PC-3 (cell line): Measurements from ENCODE around the gene PRKN. TPM values are rescaled to one million over a fixed set of nuclear protein-coding genes. Genes with fewer than 3 reads are reported as not detected.

ENCODE experiments used
- ATAC-seq: fragments of 200-7000 bp; cut with Tn5 transposase; 2 replicates; pipeline ENCODE4 v1.9.1; 2020; ENCODE audit warnings: mild to moderate bottlenecking, moderate library complexity
- BruUV-seq: library from RNA; stranded (reverse); fragments of 400-500 nt; replicated peaks from 2 replicates; lab custom pipeline; 2021; lab: Mats Ljungman, UMichigan
- CTCF ChIA-PET: fragments of 300-600 bp; sonication (Branson Sonifier 250); formaldehyde crosslinking; loops from one replicate; lab custom pipeline; 2022; ENCODE audit warnings: antibody characterized with exemption; lab: Charles Lee
- POLR2A ChIA-PET: fragments of 300-600 bp; sonication (Branson Sonifier 250); formaldehyde crosslinking; loops from one replicate; lab custom pipeline; 2022; ENCODE audit warnings: antibody characterized with exemption; ENCODE audit not compliant: unreplicated experiment; lab: Charles Lee
- DNase-seq: peaks from one replicate; pipeline ENCODE4 v3.0.0-alpha.2; 2015
- H2AFZ ChIP-seq: fragments of 300-600 bp; sonication (generic); 2 replicates; pipeline ENCODE4 v1.6.0; 2016; ENCODE audit warnings: antibody characterized with exemption, low read length
- H3F3A ChIP-seq: fragments of 300-600 bp; sonication (generic); one replicate; pipeline ENCODE4 v1.6.0; 2017; ENCODE audit warnings: antibody characterized with exemption, low read length, control low read depth, mild to moderate bottlenecking; ENCODE audit not compliant: unreplicated experiment
- H3K27ac ChIP-seq: fragments of 300-600 bp; sonication (generic); 2 replicates; pipeline ENCODE4 v1.5.1; 2016; ENCODE audit warnings: mild to moderate bottlenecking, low read length
- H3K27me3 ChIP-seq: fragments of 300-600 bp; sonication (generic); 2 replicates; pipeline ENCODE4 v1.6.1; 2016; ENCODE audit warnings: low read length, mixed read lengths
- H3K36me3 ChIP-seq: fragments of 300-600 bp; sonication (generic); 2 replicates; pipeline ENCODE4 v1.6.1; 2016; ENCODE audit warnings: low read depth, mixed run types, low read length, mixed read lengths
- H3K4me1 ChIP-seq: fragments of 300-600 bp; sonication (generic); 2 replicates; pipeline ENCODE4 v1.5.1; 2016; ENCODE audit warnings: low read length; ENCODE audit not compliant: insufficient read depth
- H3K4me2 ChIP-seq: fragments of 300-600 bp; sonication (generic); 2 replicates; pipeline ENCODE4 v1.6.0; 2016; ENCODE audit warnings: low read length
- H3K4me3 ChIP-seq: fragments of 300-600 bp; sonication (generic); 2 replicates; pipeline ENCODE4 v1.5.1; 2016; ENCODE audit warnings: mild to moderate bottlenecking, low read length, mixed read lengths
- H3K79me2 ChIP-seq: fragments of 300-600 bp; sonication (generic); 2 replicates; pipeline ENCODE4 v1.6.1; 2017; ENCODE audit warnings: low read length, mixed read lengths
- H3K9ac ChIP-seq: fragments of 300-600 bp; sonication (generic); 2 replicates; pipeline ENCODE4 v1.6.0; 2016; ENCODE audit warnings: mild to moderate bottlenecking, low read length
- H3K9me2 ChIP-seq: fragments of 300-600 bp; sonication (generic); replicated peaks from 2 replicates; pipeline ENCODE4 v1.6.1; 2016; ENCODE audit warnings: mixed run types, low read length, mixed read lengths
- H3K9me3 ChIP-seq: fragments of 300-600 bp; sonication (generic); 2 replicates; pipeline ENCODE4 v1.6.1; 2016; ENCODE audit warnings: low read length, mixed read lengths
- H4K20me1 ChIP-seq: fragments of 300-600 bp; sonication (generic); 2 replicates; pipeline ENCODE4 v1.6.1; 2016; ENCODE audit warnings: low read length, mixed read lengths
- EZH2 ChIP-seq: fragments of 300-600 bp; sonication (generic); IDR thresholded peaks from one replicate; pipeline ENCODE4 v1.6.1; 2017; ENCODE audit warnings: antibody characterized with exemption, mild to moderate bottlenecking, low read length; ENCODE audit not compliant: unreplicated experiment
- EZH2phosphoT487 ChIP-seq: fragments of 300-600 bp; sonication (generic); IDR thresholded peaks from 2 replicates; pipeline ENCODE4 v1.6.1; 2018; ENCODE audit warnings: mild to moderate bottlenecking, antibody characterized with exemption, low read length, borderline replicate concordance
- intact Hi-C: fragments of 100-400 bp; cut with micrococcal nuclease; formaldehyde crosslinking; loops from 2 replicates; pipeline ENCODE4 v1.9.0; 2023
- total RNA-seq: library from RNA; depleted of rRNA; stranded (reverse); fragments of >200 nt; gene quantifications from 2 replicates; pipeline ENCODE4 v1.2.3, GENCODE V29; 2014
- TF ChIP-seq, protein P1 (sequence below): fragments of 300-600 bp; sonication (generic); conservative IDR thresholded peaks from 2 replicates; pipeline ENCODE4 v1.5.1; 2017; ENCODE audit warnings: antibody characterized with exemption, low read depth, mild to moderate bottlenecking, low read length

PRKN gene
- total RNA-seq, 1 experiment from 2014 or later, result not detected

DNA sequence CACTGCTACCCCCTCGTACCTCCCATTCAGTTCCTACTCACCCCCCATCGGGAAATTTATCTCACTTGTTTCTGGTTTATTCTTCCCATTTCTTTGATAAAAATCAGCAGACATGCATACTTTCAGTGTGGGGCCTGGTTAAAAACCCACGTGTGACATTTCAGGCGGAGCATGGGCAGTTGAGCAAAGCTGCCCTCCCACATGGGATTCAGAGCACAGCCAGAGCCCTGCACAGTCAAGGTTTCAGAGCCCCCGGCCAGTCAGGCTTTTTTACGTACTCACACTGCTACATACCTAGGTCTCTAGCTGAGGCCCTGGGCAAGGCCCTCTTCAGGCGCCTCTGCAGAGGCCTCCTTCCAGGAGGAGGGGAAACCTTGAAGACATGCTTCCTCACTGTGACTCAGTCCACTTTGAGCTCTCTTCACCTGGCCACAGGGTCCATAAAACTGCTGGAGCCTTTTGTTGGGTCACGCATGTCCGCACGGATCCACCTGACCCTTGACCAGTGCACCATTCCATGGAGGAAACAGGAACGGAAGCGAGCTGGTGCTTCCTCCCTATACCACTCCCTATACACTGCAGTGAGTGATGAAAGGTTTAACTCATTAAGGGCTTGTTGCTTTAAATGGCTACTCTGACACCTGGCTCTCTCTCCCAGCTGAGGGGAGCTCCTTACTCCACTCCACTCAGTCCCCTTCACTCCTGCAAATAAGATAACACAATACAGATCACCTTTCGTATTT lies 713.3 kb downstream of the PRKN start:
- H3K9ac ChIP-seq, result no peak overlapping the region
- no peak for TF ChIP-seq EZH2phosphoT487
- TF ChIP-seq, protein P1, sequence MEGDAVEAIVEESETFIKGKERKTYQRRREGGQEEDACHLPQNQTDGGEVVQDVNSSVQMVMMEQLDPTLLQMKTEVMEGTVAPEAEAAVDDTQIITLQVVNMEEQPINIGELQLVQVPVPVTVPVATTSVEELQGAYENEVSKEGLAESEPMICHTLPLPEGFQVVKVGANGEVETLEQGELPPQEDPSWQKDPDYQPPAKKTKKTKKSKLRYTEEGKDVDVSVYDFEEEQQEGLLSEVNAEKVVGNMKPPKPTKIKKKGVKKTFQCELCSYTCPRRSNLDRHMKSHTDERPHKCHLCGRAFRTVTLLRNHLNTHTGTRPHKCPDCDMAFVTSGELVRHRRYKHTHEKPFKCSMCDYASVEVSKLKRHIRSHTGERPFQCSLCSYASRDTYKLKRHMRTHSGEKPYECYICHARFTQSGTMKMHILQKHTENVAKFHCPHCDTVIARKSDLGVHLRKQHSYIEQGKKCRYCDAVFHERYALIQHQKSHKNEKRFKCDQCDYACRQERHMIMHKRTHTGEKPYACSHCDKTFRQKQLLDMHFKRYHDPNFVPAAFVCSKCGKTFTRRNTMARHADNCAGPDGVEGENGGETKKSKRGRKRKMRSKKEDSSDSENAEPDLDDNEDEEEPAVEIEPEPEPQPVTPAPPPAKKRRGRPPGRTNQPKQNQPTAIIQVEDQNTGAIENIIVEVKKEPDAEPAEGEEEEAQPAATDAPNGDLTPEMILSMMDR, result no peak
- intact Hi-C loops, result no loop called here
- no peak overlapping the region for H2AFZ ChIP-seq
- H3K4me1 ChIP-seq, result no peaks in the 10 kb centered on the region
- H3K36me3 ChIP-seq, result no peaks in the 10 kb centered on the region
- no peaks in the 10 kb centered on the region for H3K9me2 ChIP-seq
- BruUV-seq, result no TSS peak
- no peaks in the 10 kb centered on the region for H3K9me3 ChIP-seq
- no peak for ATAC-seq
- no peak for DNase-seq
- CTCF ChIA-PET, result no interaction called here
- no peak overlapping the region for H3K27ac ChIP-seq
- POLR2A ChIA-PET, result no interaction called here
- H3K27me3 ChIP-seq, result 0 out of 2 replicates have a peak, but pooled peaks cover 5% of the 10 kb centered on the region
- H3K4me2 ChIP-seq, result no peak overlapping the region
- no peaks in the 10 kb centered on the region for H4K20me1 ChIP-seq
- H3K4me3 ChIP-seq, result no peak overlapping the region
- H3K79me2 ChIP-seq, result no peaks in the 10 kb centered on the region
- no peaks in the 10 kb centered on the region for H3F3A ChIP-seq

DNA sequence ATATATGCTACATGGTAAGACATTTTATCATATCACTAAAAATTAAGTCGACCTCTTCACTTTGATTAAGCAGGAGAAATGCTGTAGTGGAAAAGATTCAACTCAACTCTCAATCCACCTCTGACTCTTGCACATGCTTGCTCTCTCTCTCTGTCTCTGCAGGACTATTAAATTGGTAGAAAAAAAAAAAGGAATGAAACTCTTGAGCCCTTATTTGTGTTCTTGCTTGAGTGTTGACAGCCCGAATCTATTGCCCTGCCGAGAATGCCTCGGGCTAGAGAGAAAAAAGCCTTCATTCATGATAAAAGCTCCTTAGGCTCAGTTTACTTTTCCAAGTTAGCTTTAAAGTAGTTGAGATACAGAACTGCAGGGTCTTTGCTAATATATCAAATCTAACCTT lies 722.2 kb downstream of the PRKN start:
- Histone ChIP-seq H3K79me2 (no peaks in the 10 kb centered on the region), H2AFZ (no peak overlapping the region), H3K9ac (no peak overlapping the region), H3K4me2 (no peak overlapping the region), H3F3A (no peaks in the 10 kb centered on the region), H3K27me3 (no peaks in the 10 kb centered on the region), H3K4me1 (no peaks in the 10 kb centered on the region), H3K9me2 (no peaks in the 10 kb centered on the region), H3K9me3 (no peaks in the 10 kb centered on the region), H3K27ac (no peak overlapping the region), H3K4me3 (no peak overlapping the region), H4K20me1 (no peaks in the 10 kb centered on the region), H3K36me3 (no peaks in the 10 kb centered on the region)
- DNase-seq (no peak), ATAC-seq (no peak)
- no TSS peak for BruUV-seq
- ChIA-PET CTCF (no interaction called here), POLR2A (no interaction called here)
- TF ChIP-seq, protein P1, result no peak
- TF ChIP-seq EZH2phosphoT487 (no peak), EZH2 (no peak)
- intact Hi-C loops, result no loop called here

DNA sequence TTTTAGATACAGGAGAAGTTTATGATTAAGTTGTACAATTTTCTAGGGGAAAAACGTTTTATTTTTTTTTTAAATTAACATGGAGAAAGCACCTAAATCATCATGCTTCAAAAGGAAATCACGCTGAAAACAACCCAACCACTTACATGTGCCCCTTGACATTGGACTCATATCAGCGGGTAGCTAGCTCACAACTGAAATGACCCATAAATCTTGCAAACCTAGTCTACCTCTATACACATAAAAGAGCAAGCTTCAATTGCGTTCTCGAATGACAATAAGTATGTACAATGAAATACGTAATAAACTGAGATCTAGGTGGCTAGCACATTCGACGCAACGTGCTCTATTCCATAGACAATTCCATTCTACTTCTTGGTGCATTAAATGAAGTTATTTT lies 730.8 kb downstream of the PRKN start:
- Histone ChIP-seq H3K36me3 (no peaks in the 10 kb centered on the region), H4K20me1 (no peaks in the 10 kb centered on the region), H3F3A (no peaks in the 10 kb centered on the region), H3K79me2 (no peaks in the 10 kb centered on the region), H3K9me2 (no peaks in the 10 kb centered on the region), H3K27ac (no peak overlapping the region), H3K9me3 (no peaks in the 10 kb centered on the region), H3K4me3 (no peak overlapping the region), H3K4me2 (no peak overlapping the region), H2AFZ (no peak overlapping the region), H3K4me1 (no peaks in the 10 kb centered on the region), H3K9ac (no peak overlapping the region), H3K27me3 (peaks cover 14% of the 10 kb centered on the region)
- ChIA-PET CTCF (no interaction called here), POLR2A (no interaction called here)
- no peak for DNase-seq
- TF ChIP-seq, protein P1, result no peak
- TF ChIP-seq EZH2 (no peak), EZH2phosphoT487 (no peak)
- BruUV-seq, result no TSS peak
- intact Hi-C loops, result no loop called here
- no peak for ATAC-seq
